NCI-H526 treated with DMSO at 0.1 percent for 48 hours (cell line): ENCODE results near the gene ZSWIM4.
"Not testable (repeated sequence)": the region's sequence is repeated elsewhere in the genome, so short reads cannot be mapped to it uniquely, and the experiment has no call there.

ENCODE experiments used
- DNase-seq: peaks from one replicate; lab custom pipeline; 2025; lab: John Stamatoyannopoulos, UW

ZSWIM4 gene

GRCh38 chr19:13794757-13795589, at the start of gene ZSWIM4:
Gene ZSWIM4, plus strand, starts transcription at chr19:13795443. Its CDS starts 206 bp downstream, at chr19:13795649.
- peak; percentile 89 for DNase-seq

GRCh38 chr19:13747098-13747453, 48.2 kb upstream of the ZSWIM4 start:
- DNase-seq, result no peak

- no peak for DNase-seq
Observed at GRCh38 chr19:13748169-13748828, 46.9 kb upstream of the ZSWIM4 start.

GRCh38 chr19:13751436-13751835, 43.8 kb upstream of the ZSWIM4 start:
- DNase-seq, result no peak

- DNase-seq, result not testable (repeated sequence)
Observed at GRCh38 chr19:13753622-13754021, 41.6 kb upstream of the ZSWIM4 start.

- no peak for DNase-seq
Observed at GRCh38 chr19:13756210-13756609, 39.0 kb upstream of the ZSWIM4 start.

- DNase-seq, result no peak
Observed at GRCh38 chr19:13757805-13758772, 37.2 kb upstream of the ZSWIM4 start.

- no peak for DNase-seq
Observed at GRCh38 chr19:13758795-13759194, 36.4 kb upstream of the ZSWIM4 start.

- no peak for DNase-seq
Observed at GRCh38 chr19:13761423-13761822, 33.8 kb upstream of the ZSWIM4 start.

GRCh38 chr19:13762635-13763235, 32.5 kb upstream of the ZSWIM4 start:
- DNase-seq, result no peak

GRCh38 chr19:13763265-13763664, 32.0 kb upstream of the ZSWIM4 start:
- DNase-seq, result no peak

GRCh38 chr19:13764101-13764807, 31.0 kb upstream of the ZSWIM4 start, which contains the start of gene MRI1:
Gene MRI1, plus strand, starts transcription at chr19:13764522. Its CDS starts 67 bp downstream, at chr19:13764589.
- DNase-seq, result peak; percentile 4

- no peak for DNase-seq
Observed at GRCh38 chr19:13764821-13765394, 30.3 kb upstream of the ZSWIM4 start.

- DNase-seq, result no peak
Observed at GRCh38 chr19:13765395-13766094, 29.7 kb upstream of the ZSWIM4 start.

GRCh38 chr19:13766095-13766481, 29.2 kb upstream of the ZSWIM4 start:
- no peak for DNase-seq

- DNase-seq, result no peak
Observed at GRCh38 chr19:13768510-13768909, 26.7 kb upstream of the ZSWIM4 start.

- DNase-seq, result no peak
Observed at GRCh38 chr19:13770013-13770635, 25.1 kb upstream of the ZSWIM4 start.

GRCh38 chr19:13774217-13775191, 20.7 kb upstream of the ZSWIM4 start, which contains the start of gene C19orf53:
Gene C19orf53, plus strand, starts transcription at chr19:13774456. Its CDS starts 22 bp downstream, at chr19:13774478.
- peak; percentile 78 for DNase-seq
